SKM-1 (cell line): ENCODE data around the gene ZGPAT.

ENCODE experiments used
- DNase-seq: peaks from one replicate; lab custom pipeline; 2025; ENCODE audit not compliant: unreplicated experiment; lab: John Stamatoyannopoulos, UW

ZGPAT gene

GRCh38 chr20:63781181-63781580 is 73.3 kb downstream of the ZGPAT start:
- no peak for DNase-seq

- no peak for DNase-seq
Measured at GRCh38 chr20:63782051-63782471, 74.2 kb downstream of the ZGPAT start.

GRCh38 chr20:63782521-63782971 is 74.7 kb downstream of the ZGPAT start:
- DNase-seq, result no peak

GRCh38 chr20:63783970-63784369 is 76.1 kb downstream of the ZGPAT start:
- DNase-seq, result no peak

GRCh38 chr20:63785691-63786131 is 77.9 kb downstream of the ZGPAT start:
- DNase-seq, result no peak
